GM19463 (cell line): Measurements from ENCODE around the gene KMT5C.
"Not testable (repeated sequence)": the region's sequence is repeated elsewhere in the genome, so short reads cannot be mapped to it uniquely, and the experiment has no call there.

Source experiments
- ATAC-seq: cut with Tn5 transposase; IDR thresholded peaks from one replicate; pipeline ENCODE4 v1.9.1; 2021; ENCODE audit warnings: mild to moderate bottlenecking, moderate library complexity; ENCODE audit not compliant: unreplicated experiment

The KMT5C gene

DNA sequence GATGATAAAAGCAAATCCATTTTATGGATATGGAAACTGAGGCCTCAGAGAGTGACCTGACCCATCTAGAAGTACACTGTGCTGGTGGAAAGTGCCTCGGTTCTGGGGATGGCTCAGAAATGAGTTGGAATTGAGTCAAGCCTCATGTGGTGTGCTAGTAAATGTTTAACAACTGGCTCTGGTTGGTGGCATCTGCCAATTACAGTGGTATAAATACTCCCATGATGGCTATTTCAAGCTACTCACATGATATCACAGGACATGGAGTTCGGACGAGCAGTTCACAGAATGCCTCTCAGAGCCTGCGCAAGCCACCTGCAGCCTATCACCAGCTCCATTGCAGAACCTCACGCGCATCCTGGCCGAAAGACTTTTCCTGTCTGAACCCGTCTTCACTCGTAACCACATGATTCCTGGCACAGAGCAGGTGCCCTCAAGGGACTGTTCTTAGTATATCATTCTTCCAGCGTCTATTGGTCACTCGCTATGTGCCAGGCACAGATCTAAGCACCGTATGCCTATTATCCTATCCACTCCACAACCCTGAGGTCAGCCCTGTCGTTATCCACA lies 23.6 kb upstream of the KMT5C start:
- no peak for ATAC-seq

DNA sequence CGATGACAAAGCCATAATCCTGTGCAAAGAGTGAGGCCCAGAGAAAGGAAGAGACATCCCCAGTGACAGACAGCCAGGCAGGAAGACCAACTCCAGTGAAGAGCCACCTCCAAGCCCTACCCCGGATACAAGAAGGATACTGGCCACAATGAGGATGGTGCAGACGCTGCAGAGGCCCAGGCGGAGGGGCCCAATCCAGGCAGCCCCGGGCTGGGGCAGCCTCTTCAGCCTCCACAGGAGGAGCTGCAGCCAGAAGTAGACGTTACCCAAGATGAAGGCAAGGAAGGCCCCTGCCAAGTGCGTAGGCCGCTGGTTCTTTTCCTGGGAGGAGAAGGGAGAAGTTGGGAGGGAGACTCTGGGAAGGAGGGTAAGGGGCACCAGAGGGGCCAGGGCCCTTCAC lies 23.0 kb upstream of the KMT5C start:
- no peak for ATAC-seq

DNA sequence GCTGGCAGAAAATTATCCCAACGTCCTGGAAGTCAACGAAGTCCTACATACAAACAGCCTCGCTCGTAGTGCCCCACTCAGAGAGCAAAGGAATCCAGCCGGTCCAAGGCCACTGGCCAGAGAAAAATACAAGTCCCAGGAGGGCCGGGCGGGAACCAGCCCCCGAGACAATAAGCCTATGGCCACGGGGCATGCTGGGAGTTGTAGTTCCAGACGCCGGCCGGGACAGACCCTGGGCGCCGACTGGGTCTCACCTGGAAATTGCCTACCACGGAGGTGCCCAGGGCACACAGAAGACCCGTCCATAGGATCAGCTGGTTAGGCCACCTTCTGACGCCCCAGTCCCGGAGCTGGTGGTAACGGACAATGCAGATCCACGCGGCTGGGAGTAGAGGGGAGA lies 19.9 kb upstream of the KMT5C start:
- ATAC-seq: no peak

DNA sequence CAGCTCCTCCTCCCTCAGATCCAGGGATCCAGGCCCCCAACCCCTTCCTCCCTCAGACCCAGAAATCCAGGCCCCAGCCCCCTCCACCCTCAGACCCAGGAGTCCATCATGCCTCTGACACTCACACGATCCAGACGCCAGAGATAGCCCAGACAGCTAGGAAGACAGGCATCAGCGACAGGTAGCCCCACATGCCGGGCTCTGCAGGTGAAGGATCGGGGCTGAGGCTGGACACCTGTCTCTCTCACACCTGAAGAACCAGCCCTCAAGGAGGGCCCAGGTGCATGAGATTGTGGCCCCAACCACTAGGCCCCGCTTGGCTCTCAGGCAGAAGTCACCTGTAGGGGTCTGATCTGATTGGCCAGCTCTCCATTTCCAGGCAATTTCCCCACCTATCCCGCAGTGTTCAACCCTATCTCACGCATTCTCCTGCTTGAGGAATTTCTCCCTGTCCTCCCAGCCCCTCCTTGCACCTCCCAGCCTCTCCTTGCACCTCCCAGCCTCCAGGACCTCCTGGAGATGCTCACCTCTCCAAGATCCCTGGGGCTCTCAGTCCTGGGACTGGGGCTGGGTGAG lies 18.7 kb upstream of the KMT5C start:
- ATAC-seq: no peak

DNA sequence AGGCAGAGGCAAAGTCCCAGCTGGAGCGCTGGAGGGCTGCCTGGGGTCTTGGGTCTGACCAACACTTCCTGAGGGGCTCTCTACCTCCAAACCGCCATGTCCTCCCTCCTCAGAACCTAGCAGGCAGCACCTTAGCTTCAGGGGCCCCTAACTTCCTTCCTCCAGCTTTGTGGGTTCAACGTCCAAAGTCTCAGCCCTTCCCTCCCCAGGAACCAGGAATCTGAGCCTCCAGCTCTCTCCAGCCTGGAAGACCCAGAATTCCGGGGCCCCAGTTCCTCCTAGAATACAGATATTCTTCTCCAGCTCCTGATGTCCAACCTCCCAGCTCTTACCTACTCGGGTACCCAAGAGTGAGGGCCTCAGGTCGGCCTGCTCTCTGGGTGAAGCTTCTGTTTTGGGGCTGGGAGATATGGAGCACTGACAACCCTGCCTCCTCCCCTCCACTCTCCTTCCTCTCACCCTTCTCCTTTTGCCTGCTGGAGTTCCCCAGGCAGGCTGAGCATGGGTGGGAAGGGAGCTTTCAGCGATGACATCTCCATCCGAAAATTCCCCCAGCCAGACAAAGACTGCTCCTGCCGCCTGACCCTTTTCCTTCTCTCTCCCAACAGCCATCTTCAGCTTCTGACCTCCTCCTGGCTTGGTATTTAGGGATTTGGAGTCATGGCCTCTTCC lies 18.1 kb upstream of the KMT5C start:
- no peak for ATAC-seq

DNA sequence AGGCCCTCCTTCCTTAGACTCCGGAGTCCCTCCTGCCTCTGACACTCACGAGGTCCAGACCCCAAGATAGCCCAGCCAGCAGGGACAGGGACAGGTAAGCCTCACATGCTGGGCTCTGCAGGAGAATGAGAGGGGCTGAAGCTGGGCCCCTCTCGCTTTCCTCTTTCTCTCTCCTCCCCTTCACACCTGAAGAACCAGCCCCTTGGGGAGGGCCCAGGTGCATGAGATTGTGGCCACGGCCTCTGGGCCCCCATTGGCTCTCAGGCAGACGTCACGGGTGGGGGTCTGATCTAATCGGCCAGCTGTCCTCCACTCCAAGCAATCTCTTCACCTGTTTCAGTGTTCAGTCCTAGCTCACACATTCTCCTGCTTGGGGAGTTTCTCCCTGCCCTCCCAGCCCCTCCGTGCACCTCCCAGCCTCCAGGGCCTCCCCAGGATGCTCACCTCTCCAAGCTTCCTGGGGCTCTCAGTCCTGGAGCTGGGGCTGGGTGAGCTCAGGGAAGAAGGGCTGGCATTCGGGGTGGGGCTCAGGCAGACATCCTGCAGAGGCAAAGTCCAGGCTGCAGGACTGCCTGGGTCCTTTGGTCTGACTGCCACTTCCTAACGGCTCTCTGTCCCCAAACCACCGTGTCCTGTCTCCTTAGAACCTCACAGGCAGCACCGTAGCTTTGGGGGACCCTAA lies 17.3 kb upstream of the KMT5C start:
- ATAC-seq: no peak

DNA sequence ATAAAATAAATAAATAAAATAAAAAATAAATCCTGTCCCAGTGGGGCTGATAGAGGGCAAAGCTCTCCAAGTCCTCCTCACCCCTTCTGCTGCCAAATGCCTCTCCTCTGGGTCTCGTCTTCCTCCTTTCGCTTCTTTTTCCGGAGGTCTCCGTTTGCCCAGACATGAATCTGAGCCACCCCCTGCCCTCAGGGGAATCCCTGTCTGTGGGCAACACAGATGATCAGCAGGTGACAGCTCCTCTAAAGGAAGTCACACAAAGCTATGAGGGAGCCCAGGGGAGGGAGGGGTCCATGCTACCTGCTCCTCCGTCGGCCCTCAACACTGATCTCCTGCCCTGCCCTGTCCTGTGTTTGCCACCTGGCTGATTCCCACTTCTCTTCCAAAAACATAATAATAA lies 15.0 kb upstream of the KMT5C start:
- no peak for ATAC-seq

DNA sequence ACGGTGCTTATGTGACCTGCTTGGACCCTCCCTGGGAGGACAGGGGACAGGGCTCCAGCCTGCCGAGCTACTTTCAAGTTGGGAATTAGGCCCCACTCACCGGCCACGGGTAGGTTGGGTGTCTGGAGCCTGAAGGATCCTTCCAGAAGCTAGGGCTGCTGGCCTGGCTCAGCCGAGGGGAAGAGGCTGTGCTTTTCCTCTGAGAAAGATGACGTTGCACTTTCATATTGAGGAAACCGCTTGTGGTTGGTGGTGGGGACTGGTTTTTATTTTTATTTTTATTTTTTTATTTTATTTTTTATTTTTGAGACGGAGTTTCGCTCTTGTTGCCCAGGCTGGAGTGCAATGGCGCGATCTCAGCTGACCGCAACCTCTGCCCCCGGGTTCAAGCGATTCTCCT lies 14.5 kb upstream of the KMT5C start, which contains the start of gene TMEM150B:
Gene TMEM150B, minus strand, starts transcription at position 170 of the 400 bp plus-strand sequence. CDS start 4,305 bp downstream, outside the sequence.
- ATAC-seq: no peak

DNA sequence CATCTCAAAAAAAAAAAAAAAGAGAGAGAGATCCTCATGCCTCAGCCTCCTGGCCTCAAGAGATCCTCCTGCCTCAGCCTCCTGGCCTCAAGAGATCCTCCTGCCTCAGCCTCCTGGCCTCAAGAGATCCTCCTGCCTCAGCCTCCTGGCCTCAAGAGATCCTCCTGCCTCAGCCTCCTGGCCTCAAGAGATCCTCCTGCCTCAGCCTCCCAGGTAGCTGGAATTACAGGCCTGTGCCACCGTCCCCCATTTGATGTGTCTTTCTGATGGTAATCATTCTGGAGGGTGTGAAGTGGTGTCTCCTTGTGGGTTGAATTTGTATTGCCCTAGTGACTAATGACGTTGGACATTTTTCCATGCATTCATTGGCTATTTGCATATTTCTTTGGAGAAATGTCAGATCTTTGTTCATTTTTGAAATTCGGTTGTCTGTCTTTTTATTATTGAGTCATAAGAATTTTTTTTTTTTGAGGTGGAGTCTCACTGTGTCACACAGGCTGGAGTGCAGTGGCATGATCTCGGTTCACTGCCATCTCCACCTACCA lies 10.8 kb upstream of the KMT5C start:
- not testable (repeated sequence) for ATAC-seq

DNA sequence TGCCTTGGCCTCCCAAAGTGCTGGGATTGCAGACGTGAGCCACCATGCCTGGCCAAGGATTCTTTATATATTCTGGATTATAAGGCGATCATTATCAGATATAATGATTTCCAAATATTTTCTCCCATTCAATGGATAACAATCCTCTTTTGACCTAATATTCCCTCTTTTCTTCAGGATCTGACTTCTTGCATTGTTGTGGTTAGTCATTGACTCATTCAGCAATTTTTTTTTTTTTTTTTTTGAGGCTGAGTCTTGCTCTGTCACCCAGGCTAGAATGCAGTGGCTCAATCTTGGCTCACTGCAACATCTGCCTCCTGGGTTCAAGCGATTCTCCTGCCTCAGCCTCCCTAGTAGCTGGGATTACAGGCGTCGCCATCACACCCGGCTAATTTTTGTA lies 9.9 kb upstream of the KMT5C start:
- not testable (repeated sequence) for ATAC-seq

DNA sequence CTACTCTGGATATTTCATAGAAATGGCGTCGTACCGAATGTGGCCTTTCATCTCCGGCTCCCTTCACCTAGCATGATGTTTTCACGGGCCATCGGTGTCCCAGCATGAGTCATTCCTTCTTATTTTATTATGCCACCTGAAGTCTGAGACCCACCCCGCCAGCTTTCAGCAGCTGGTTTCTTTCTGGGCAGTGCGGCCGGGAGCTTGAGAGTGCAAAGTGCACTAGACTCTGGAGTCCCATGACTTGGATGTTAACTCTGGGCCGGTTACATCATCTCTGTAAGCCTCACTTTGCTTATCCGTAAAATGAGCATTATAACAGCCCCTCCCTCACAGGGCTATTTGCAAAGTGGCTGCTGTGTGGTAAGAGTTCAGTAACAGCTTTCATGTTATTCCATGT lies 5.8 kb upstream of the KMT5C start:
- no peak for ATAC-seq

DNA sequence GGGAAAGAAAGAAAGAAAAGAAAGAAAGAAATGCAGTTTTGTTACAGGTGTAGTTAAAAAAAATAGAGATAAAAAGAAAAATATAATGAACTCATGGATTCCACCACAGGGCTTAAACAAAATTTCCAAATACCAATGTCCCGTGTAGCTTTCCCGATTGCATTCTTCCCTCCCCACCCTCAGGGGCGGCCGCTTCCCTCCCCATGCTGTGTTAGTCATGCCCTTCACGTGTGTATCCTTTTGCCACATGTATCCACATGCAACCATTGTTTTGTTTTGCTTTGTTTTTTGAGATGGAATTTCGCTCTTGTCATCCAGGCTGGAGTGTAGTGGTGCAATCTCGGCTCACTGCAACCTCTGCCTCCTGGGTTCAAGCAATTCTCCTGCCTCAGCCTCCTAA lies 3.6 kb upstream of the KMT5C start:
- ATAC-seq: no peak

DNA sequence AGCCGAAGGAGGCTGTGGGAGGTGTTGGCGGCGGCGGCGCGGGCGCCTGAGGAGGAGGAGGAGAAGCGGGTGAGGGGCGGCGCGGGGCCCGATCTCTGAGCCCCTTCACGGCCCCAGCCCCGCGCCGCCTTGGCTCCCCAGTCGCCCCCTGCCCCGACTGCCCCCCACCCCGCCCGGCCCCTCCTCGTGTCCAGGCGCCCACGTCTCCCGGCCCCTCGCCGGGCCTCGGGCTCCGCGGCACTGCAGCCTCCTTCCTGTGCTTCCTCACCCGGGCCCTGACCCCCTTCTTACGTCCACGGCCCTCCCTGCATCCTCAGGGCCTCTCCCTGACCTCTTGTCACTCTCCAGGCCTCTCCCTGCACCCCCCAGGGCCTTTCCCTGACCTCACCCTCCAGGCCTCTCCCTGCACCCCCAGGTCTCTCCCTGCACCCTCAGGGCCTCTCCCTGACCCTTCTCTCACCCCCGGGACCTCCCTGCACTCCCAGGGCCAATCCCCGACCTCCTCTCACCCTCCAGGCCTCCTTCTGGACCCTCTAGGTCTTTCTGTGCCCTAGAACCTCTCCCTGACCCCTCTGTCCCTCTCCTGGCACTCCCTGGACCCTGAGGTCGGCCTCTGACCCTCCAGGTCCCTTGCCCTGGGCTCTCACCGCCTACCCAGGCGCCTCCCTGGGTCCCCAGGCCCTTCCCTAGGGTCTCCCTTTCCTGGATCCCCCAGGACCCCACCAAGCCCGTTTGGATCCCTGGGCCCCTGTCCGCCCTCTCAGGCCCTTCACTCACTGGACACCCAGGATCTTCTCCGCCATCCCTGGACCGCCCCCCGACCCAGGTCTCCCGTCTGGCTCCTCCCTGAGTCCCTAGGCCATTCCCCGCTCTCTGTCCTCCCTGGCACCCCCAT lies 460 bp downstream of the KMT5C start:
- no peak for ATAC-seq

DNA sequence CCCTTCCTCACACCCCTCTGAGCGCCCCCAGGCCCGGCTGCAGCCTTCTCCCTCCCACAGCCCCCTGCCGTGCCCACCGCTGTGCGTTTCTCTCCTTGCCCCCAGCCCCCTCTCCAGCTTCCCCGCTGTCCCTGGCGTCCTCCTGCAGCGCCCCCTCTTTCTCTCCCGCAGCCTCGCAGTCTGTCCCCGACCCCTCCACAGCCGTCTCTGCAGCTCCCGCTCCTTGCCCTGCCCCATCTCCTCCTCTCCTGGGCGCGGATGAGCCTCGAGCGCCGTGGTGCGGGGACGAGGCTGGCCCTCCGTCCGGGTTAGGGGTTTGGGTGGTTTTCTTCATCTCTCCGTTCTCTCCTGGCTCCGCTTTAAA lies 1.1 kb downstream of the KMT5C start:
- ATAC-seq: no peak

DNA sequence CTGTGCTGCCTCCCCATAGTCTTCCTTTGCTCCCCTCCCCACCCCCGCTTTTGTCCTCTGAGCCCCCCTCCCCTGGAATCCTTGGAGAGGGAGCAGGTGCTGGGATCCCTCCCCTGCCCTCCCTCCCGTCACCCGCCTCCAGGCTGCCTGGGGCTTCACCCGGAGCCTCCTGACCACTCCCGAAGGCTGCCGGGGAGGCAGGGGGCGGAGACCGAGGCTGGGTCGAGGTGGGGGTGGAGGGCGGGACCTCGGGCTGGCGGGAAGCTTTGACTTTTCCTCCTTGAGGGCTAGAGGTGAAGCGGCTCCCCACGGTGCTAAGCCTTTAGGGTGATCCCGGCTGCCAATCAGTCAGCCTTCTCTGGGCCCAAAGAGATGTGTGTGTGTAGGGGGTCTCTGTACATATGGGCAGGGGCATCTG lies 1.5 kb downstream of the KMT5C start:
- ATAC-seq: no peak

DNA sequence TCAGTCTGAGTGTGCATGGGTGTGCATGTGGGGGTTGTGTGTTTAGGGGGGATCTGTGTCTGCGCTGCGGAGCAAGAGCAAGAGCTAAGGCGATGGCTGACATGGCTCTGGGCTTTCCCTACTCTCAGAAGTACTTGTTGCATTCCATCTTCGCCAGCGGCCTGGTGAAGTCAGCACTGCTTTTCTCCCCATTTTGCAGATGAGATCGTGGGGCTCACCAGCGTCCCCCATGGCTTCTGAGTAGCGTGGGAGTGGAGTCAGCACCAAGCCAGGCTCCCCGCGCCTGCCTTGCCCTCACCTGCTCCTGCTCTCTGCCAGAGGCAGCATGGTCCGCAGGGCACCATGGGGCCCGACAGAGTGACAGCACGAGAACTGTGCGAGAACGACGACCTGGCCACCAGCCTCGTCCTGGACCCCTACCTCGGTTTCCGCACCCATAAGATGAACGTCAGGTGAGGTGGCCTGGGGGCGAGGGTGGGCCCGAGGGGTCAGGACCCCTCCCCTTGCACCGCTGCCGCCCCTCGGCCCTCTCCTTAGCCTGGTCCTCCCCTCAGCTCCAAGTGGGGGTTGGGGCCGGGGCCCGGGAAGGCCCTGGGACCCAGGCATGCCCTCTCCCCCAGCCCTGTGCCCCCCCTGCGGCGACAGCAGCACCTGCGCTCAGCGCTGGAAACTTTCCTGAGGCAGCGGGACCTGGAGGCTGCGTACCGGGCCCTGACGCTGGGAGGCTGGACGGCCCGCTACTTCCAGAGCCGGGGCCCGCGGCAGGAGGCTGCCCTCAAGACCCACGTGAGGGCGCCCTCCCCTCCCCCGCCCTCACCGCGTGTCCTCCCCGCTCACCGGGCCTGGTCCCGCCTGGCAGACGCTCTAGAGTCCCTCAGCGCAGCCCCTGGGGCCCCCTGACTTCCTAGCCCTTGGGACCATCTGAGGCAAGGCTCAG lies 2.2 kb downstream of the KMT5C start:
- ATAC-seq: no peak

DNA sequence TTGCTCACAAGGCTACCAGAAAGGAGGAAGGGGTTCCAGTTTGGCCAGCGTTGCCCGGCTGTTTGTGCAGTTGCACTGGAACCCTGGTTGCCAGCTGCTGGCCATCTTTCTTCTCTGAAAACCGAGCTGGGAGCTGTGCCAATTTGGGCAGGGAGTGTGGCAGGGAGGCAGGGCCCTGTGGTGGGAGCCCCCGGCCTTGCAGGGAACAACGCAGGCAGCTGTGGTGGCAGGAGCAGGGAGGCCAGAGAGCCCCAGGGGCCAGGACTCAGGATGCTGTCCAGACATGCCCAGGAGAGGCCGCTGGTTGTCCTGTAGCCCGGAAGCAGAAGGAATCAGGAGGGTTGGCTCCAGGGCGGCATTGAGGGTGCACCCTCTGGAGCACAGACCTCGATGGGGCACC lies 4.8 kb downstream of the KMT5C start:
- no peak for ATAC-seq

DNA sequence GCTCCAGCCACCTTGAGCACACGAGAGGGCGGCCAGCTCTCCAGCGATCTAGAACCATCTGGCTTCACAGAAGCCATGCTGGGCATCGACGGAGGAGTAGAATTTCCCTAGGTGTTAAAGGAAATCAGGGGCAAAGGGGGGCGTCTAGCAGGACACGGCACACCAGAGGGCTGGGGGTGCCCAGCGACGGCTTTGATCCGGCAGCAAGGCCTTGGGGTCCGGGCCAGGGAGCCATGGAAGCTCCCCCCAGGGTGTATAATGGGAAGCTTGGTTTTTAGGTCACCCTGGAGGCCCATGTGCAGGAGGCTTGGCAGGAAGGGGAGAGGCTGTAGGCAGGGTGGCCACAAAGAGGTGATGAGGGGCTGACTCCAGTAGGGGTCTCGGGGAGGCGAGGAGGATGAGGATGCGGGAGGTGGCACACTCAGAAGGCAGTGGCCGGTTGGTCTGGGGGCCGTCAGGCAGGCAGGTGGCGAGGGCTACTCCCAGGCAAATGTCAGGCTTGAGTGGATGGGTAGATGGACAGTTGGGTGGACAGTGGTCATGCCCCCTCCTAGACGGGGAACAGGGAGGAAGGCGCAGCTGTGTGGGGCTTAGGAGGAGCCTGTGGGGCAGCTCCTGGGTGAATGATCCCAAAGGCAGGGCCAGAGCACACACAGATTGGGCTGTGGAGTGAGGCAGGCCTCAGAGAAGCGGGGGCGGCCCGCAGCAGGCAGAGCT lies 5.6 kb downstream of the KMT5C start:
- ATAC-seq: no peak
